ENCODE results near the gene ECHDC3.

ECHDC3 gene

GRCh38 chr10:11748866-11749265 is 6.7 kb downstream of the ECHDC3 start:
- no peak for DNase-seq

GRCh38 chr10:11750420-11750819 is 8.2 kb downstream of the ECHDC3 start:
- DNase-seq, result no peak

GRCh38 chr10:11754173-11754572 is 12.0 kb downstream of the ECHDC3 start:
- DNase-seq, result no peak

GRCh38 chr10:11754620-11755019 is 12.4 kb downstream of the ECHDC3 start:
- no peak for DNase-seq

- no peak for DNase-seq
These were observed 13.5 kb downstream of the ECHDC3 start for GRCh38 chr10:11755512-11756263.

- no peak for DNase-seq
These were observed 14.7 kb downstream of the ECHDC3 start for GRCh38 chr10:11756766-11757315.

GRCh38 chr10:11757454-11757820 is 15.3 kb downstream of the ECHDC3 start:
- DNase-seq, result peak; percentile 92

GRCh38 chr10:11757821-11758463 is 15.8 kb downstream of the ECHDC3 start:
- peak; percentile 73 for DNase-seq

- no peak for DNase-seq
These were observed 16.5 kb downstream of the ECHDC3 start for GRCh38 chr10:11758527-11759236.

GRCh38 chr10:11759347-11759746 is 17.2 kb downstream of the ECHDC3 start:
- DNase-seq, result no peak

- no peak for DNase-seq
These were observed 18.0 kb downstream of the ECHDC3 start for GRCh38 chr10:11760151-11760550.

GRCh38 chr10:11760861-11761260 is 18.7 kb downstream of the ECHDC3 start:
- no peak for DNase-seq

- no peak for DNase-seq
These were observed 19.2 kb downstream of the ECHDC3 start for GRCh38 chr10:11761431-11761830.

- no peak for DNase-seq
These were observed 20.7 kb downstream of the ECHDC3 start for GRCh38 chr10:11762706-11763500.

- no peak for DNase-seq
These were observed 21.3 kb downstream of the ECHDC3 start for GRCh38 chr10:11763501-11763861.

GRCh38 chr10:11765141-11765540 is 23.0 kb downstream of the ECHDC3 start:
- no peak for DNase-seq

GRCh38 chr10:11772575-11773288 is 30.6 kb downstream of the ECHDC3 start:
- no peak for DNase-seq

GRCh38 chr10:11773761-11774441 is 31.7 kb downstream of the ECHDC3 start:
- no peak for DNase-seq

- DNase-seq, result no peak
These were observed 33.2 kb downstream of the ECHDC3 start for GRCh38 chr10:11775412-11775811.

- peak; percentile 14 for DNase-seq
These were observed 33.9 kb downstream of the ECHDC3 start for GRCh38 chr10:11776080-11776479.

GRCh38 chr10:11781114-11781513 is 38.9 kb downstream of the ECHDC3 start:
- DNase-seq, result no peak
